ENCODE data around the gene ASB8.
"Not testable (repeated sequence)": the region's sequence is repeated elsewhere in the genome, so short reads cannot be mapped to it uniquely, and the experiment has no call there.

The ASB8 gene

DNA sequence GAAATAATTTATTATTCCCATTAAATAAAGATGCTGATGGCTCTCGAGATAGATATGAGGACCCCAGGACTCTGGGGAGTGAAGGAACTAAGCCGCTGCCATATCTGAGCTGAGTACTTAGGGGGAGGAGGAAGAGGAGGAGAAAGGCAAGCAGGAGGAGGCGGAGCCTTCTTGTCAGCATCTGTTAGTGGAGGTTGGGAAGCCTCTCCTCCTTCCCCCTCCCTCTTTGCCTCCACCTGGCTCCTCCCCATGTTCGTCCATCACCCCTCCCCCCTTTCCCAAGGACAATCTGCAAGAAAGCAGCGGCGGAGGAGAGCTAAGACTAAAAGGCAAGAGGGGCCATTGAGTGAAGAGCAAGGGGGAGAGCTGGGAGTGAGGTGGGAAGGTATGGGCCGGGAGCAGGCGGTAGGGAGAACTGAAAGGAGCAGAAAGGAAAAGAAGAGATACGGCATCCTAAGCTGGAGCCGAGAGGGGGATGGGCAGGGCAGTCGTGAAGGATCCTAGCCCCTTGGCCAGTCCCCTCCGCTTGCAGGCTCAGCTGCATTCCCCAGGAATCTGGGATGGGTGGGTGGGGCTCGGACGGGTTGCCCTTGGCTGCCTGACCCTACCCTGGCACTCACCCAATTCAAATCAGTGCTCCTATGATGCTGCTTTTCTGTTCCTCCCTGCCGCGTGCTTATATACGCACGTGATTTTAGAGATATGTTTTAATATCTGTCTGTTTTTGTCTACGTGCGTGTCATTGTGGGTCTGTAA is 38.1 kb downstream of the ASB8 start, which contains the start of gene PFKM:
Gene PFKM (plus strand): TSS at position 287 of the 756 bp plus-strand sequence. CDS start 3,411 bp downstream, outside the sequence.
- peaks cover 7% of the 10 kb centered on the region; the same call in 1 of the 2 replicates for H3K36me3 ChIP-seq (ENCODE audit: insufficient read depth, low read length)
- H3K9ac ChIP-seq (ENCODE audit: low read depth, low read length), result peak within 1 kb of the TSS; percentile 83
- H3K4me1 ChIP-seq (ENCODE audit: insufficient read depth, low read length), result peaks cover 11% of the 10 kb centered on the region; the same call in 1 of the 2 replicates
- H3K9me3 ChIP-seq (ENCODE audit: control insufficient read depth, insufficient read depth, low read length), result no peaks in the 10 kb centered on the region

DNA sequence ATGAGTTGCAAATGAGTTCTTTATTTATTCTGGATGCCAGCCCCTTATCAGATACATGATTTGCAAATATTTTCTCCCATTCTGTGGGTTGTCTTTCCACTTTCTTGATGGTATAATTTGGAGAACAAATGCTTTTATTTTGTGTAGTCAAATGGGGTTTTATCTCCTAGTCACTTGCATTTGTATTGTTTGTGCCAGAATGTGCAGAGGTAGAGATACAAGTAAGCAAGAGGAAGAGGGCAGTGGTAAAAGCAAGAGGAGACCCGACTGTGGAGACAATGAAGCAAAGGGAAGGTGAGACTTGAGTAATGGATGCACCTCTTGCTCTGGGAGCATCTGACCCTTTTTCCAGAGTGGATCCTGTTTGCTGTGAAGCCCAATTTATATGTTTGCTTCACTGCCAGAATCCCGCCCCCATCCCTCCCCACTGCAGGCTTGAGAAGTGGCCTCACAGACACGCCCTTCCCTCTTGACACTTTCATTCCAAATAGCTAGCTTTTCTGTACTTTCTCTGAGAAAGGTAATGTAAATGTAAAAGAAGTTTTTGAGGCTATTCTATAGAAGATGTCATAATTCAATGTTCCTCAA is 38.9 kb downstream of the ASB8 start:
- no peaks in the 10 kb centered on the region for H3K9me3 ChIP-seq (ENCODE audit: control insufficient read depth, insufficient read depth, low read length)
- H3K9ac ChIP-seq (ENCODE audit: low read depth, low read length), result peak overlapping the region; percentile 83
- peaks cover 5% of the 10 kb centered on the region; the same call in 1 of the 2 replicates for H3K36me3 ChIP-seq (ENCODE audit: insufficient read depth, low read length)
- H3K4me1 ChIP-seq (ENCODE audit: insufficient read depth, low read length), result peaks cover 11% of the 10 kb centered on the region; the same call in 1 of the 2 replicates

DNA sequence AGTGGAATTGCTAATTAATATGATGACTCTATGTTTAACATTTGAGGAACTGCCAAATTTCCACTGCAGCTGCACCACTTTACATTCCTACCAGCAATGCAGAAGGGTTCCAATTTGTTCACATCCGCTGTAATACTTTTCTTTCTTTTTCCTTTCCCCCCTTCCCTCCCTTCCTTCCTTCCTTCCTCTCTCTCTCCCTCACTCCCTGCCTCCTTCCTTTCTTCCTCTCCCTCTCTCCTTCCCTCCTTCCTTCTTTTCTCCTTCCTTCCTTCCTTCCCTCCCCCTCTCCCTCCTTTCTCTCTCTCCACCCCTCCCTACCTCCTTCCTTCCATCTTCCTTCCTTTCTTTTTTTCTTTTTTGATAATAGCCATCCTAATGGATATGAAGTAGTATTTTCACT is 41.4 kb downstream of the ASB8 start:
- Histone ChIP-seq H3K4me1 (ENCODE audit: insufficient read depth, low read length) (peaks cover 11% of the 10 kb centered on the region; the same call in 1 of the 2 replicates), H3K9ac (ENCODE audit: low read depth, low read length) (no peak overlapping the region), H3K9me3 (ENCODE audit: control insufficient read depth, insufficient read depth, low read length) (no peaks in the 10 kb centered on the region), H3K36me3 (ENCODE audit: insufficient read depth, low read length) (no peaks in the 10 kb centered on the region)

DNA sequence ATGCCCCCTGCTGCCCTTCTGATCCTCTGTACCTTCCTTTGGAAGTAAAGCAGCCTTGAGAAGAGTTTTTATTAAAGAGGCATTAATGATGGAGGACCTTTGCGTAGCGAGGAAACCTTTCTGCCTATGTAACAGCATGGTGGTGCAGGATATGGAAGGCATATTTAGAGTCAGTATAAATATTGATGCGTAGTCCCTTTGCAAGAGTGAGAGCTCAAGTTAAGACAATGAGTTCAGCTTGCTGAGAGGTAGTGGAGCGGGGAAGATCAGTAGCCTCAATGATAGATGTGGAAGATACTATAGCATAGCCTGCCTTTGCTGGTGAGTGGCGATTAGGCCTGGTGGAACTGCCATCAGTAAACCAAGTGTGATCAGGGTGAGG is 46.0 kb downstream of the ASB8 start:
- H3K4me1 ChIP-seq (ENCODE audit: insufficient read depth, low read length); H3K36me3 ChIP-seq (ENCODE audit: insufficient read depth, low read length); H3K9ac ChIP-seq (ENCODE audit: low read depth, low read length); H3K9me3 ChIP-seq (ENCODE audit: control insufficient read depth, insufficient read depth, low read length): not testable (repeated sequence)

DNA sequence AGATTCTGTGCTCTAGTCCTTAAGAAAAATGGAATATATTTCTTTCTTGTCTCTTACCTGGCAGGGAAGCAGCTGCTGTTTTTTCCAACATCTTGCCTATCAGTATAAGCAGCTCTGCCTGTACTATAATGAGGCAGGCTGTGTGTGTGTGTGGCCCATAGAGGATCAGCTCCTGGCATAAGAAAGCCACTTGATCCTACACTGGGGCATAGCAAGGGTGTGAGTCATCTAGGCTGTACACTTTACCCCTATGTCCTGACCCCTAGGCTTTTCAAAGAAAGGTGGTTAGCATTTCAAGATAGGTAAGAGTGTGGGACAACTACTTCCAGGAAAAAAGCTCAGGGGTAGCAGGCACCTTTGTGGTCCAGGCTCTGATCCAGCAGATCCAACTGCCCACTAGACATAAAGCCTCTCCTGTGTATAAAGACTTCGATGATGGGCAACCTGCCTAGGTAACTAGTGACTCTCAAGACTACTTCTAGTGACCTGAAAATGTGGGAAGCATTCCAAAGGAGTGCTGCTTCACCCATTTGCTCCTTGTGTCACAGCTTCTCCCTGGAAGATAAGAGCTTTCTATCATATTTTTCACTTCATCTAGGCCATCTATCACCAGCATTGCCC is 46.5 kb downstream of the ASB8 start:
- H3K9ac ChIP-seq (ENCODE audit: low read depth, low read length), result no peak overlapping the region
- H3K4me1 ChIP-seq (ENCODE audit: insufficient read depth, low read length), result peaks cover 7% of the 10 kb centered on the region; the same call in 1 of the 2 replicates
- no peaks in the 10 kb centered on the region for H3K9me3 ChIP-seq (ENCODE audit: control insufficient read depth, insufficient read depth, low read length)
- no peaks in the 10 kb centered on the region for H3K36me3 ChIP-seq (ENCODE audit: insufficient read depth, low read length)

DNA sequence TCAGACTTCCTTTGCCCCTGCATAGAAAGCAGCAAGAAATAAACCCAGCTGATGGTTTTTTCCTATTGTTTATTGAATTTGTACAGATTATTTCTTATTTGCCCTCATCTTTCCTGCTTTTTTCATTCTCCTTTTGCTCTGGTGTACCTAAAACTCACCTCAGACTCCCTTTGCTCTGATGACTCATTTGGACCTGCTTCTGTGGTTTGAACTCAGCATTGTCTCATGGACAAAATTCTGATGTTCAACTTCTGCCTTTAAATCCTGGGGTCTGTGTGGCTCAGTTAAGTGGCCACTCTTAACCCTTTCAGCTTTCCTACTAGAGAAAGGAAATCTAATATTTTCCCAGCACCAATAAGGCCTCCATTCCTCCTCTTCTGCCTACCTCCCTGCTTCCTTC is 47.9 kb downstream of the ASB8 start:
- no peak overlapping the region for H3K9ac ChIP-seq (ENCODE audit: low read depth, low read length)
- no peaks in the 10 kb centered on the region for H3K9me3 ChIP-seq (ENCODE audit: control insufficient read depth, insufficient read depth, low read length)
- H3K36me3 ChIP-seq (ENCODE audit: insufficient read depth, low read length), result no peaks in the 10 kb centered on the region
- peaks cover 7% of the 10 kb centered on the region; the same call in 1 of the 2 replicates for H3K4me1 ChIP-seq (ENCODE audit: insufficient read depth, low read length)

DNA sequence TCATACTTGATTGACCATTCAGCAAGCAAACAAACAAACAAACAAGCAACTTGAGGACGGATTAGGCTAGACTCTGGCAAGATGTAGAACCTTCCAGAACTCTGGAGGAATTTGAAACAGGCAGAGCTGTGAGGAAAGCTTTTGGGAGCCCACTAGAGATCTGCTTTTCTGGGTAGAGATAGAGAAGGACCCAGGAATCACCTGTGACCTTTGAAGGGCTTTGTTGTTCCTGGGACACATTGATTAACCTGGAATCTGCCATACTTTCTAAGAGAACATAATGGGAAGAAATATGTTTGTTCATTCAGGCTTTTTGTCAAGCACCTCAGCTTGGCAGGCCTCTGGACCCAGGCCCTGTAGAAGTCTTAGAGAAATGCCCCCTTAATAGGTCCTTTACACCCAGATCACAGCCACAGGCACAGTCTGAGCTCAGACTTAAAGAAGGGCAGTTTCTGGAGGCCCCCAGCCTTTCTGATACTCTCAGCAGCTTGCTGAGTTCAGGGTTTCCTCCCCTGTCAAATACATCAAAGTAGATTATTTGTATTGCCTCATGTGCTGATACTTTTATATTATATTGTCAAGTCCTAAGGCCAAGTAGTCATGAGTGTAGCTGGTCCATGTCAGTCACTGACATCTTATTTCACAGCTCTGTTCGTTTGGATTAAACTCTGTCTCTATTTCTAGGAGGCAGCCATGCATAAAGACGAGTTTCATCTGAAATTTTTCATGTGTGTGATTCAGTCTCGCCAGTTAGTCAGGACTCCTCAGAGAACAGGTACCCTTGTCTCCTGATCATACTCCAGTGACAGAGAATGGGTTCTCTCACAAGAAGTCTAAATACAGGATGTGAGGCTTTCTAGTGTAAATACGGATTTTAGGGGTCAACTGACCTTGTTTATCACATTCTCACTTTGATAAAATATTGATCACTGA is 50.4 kb downstream of the ASB8 start:
- peaks cover 7% of the 10 kb centered on the region; the same call in 1 of the 2 replicates for H3K4me1 ChIP-seq (ENCODE audit: insufficient read depth, low read length)
- no peaks in the 10 kb centered on the region for H3K9me3 ChIP-seq (ENCODE audit: control insufficient read depth, insufficient read depth, low read length)
- peak overlapping the region; percentile 97 for H3K9ac ChIP-seq (ENCODE audit: low read depth, low read length)
- no peaks in the 10 kb centered on the region for H3K36me3 ChIP-seq (ENCODE audit: insufficient read depth, low read length)

DNA sequence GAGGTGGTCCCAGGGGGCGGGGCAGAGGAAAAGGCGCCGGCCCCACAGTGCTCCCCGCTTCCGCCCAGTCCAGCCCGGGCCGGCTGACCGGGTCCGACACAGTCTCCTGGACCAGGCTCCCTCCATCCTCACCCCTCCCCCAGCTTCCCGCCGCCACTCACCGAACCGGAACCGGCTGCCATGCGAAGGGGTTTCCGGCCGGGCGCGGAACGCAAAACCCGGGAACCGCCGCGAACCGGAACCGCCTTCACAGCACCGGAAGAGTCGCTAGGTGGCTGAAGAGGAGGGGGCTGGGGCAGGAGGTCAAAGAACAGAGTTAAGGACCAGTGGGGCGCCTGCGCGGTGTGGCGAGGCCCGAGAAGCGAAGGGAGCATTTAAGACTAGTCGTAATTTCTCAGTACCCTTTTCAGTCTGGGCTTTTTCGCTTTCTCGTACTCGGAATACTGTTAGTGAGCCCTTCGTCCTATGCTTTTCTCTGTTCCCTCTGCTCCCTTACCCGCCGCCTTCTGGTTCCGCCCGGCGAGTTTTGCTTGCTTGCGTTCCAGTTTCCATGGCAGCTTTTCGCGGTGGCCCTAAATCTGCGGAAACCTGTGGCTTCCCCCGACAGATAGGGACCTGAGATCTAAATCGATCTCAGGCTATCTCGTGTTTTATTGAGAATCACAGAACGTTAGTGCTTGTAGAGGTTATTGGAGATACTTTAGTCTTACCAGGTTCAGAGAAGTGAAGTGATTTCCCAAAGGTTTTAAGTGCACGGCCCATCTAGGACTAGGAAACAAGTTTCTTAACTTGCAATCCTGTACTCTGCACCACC is 51.2 kb downstream of the ASB8 start, which contains the start of gene SENP1:
Gene SENP1 (minus strand): TSS at position 213 of the 814 bp plus-strand sequence. CDS start 4,607 bp downstream, outside the sequence.
- H3K9me3 ChIP-seq (ENCODE audit: control insufficient read depth, insufficient read depth, low read length), result no peaks in the 10 kb centered on the region
- H3K4me1 ChIP-seq (ENCODE audit: insufficient read depth, low read length), result peaks cover 7% of the 10 kb centered on the region; the same call in 1 of the 2 replicates
- peak within 1 kb of the TSS; percentile 97 for H3K9ac ChIP-seq (ENCODE audit: low read depth, low read length)
- no peaks in the 10 kb centered on the region for H3K36me3 ChIP-seq (ENCODE audit: insufficient read depth, low read length)

DNA sequence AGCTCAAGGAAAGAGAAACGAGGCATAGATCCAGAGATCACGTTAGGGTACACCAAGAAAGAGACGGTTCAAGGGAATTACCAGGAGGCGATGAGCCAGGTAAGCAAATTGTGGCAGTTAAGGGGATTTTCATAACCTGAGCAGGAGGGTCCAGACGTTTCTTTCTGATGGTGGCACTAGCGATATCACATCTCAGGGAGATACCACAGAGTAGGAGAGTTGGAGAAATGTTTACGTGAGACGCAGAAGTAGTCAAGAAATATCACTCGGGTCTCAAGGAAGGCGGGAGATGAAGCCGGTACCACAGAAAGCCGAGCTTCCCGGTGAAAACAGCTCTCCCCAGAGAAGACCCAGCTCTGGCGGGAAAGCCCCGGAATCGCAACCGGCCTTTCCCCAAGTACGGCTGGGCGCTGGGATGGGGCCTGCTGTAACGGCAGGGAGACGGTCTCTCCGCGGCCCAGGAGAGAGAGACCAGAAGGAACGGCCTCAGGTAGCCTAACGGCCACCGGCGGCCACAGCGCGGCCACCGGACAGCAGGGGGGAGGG is 51.9 kb downstream of the ASB8 start:
- peaks cover 7% of the 10 kb centered on the region; the same call in 1 of the 2 replicates for H3K4me1 ChIP-seq (ENCODE audit: insufficient read depth, low read length)

DNA sequence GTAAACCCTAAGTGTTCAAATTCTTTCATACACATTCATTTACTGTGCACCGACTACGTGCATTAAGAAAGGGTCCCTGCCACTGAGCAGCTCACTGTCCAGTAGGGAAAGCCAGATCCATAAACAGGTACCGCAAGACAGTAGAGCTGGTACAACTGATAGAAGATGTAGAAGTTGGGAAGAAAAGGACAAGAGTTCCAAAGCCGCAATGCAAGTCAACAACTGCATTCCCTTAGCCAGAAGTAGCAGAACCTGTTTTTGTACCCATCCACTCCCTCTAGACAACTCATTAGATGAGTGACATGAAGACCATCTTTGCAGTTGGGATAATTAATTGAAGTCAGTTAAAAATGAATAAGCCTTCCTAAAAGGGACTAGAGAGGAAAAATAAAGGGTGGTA is 52.8 kb downstream of the ASB8 start:
- H3K4me1 ChIP-seq (ENCODE audit: insufficient read depth, low read length), result peaks cover 7% of the 10 kb centered on the region; the same call in 1 of the 2 replicates
- no peaks in the 10 kb centered on the region for H3K9me3 ChIP-seq (ENCODE audit: control insufficient read depth, insufficient read depth, low read length)
- peak overlapping the region; percentile 97 for H3K9ac ChIP-seq (ENCODE audit: low read depth, low read length)
- H3K36me3 ChIP-seq (ENCODE audit: insufficient read depth, low read length), result no peaks in the 10 kb centered on the region

More for the DNA sequence above, 51.9 kb downstream of the ASB8 start:
- Histone ChIP-seq H3K9ac (ENCODE audit: low read depth, low read length) (peak overlapping the region; percentile 97), H3K36me3 (ENCODE audit: insufficient read depth, low read length) (no peaks in the 10 kb centered on the region), H3K9me3 (ENCODE audit: control insufficient read depth, insufficient read depth, low read length) (no peaks in the 10 kb centered on the region)
